Posterior vena cava (tissue), 2 donors: Measurements from ENCODE around the gene ZNF438. TPM values are rescaled to one million over a fixed set of nuclear protein-coding genes. Genes with fewer than 3 reads are reported as not detected.
"Not testable (repeated sequence)": the region's sequence is repeated elsewhere in the genome, so short reads cannot be mapped to it uniquely, and the experiment has no call there.

Source experiments
- DNase-seq: peaks from one replicate; pipeline ENCODE4 v3.0.0-alpha.2; 2020; ENCODE audit warnings: low spot score
- intact Hi-C, 2 donors: fragments of 100-400 bp; cut with DNase I; formaldehyde crosslinking; loops; one replicate each; pipeline versions ENCODE4 v1.14.1 to v1.14.2; 2022 to 2023
- total RNA-seq, 2 donors: library from RNA; stranded (reverse); fragmentation: NEBNext Ultra II Directional; extraction: Animal tissue kit (Norgen Biotek cat#: 25700); gene quantifications; one replicate each; pipeline ENCODE4 v1.2.1, GENCODE V29; 2021
- donor health status: DM: yes; HTN: yes; CAD: no.
- donor health status: DM: yes; HTN: yes; CAD: no.

The ZNF438 gene
- total RNA-seq, 2 donors from 2014 or later, result 12.4 to 13.9 TPM

- DNase-seq, intact Hi-C loops: not testable (repeated sequence)
Measured at GRCh38 chr10:31056678-31057077, 25.0 kb upstream of the ZNF438 start.

GRCh38 chr10:31055573-31056251 is 24.0 kb upstream of the ZNF438 start:
- intact Hi-C loops, result no loop called here
- DNase-seq, result no peak

GRCh38 chr10:31051703-31052102 is 20.0 kb upstream of the ZNF438 start:
- intact Hi-C loops, result no loop called here
- no peak for DNase-seq

GRCh38 chr10:31042670-31043069 is 11.0 kb upstream of the ZNF438 start:
- DNase-seq, result no peak
- intact Hi-C loops, result no loop called here

- DNase-seq, result no peak
- intact Hi-C loops, result no loop called here
Measured at GRCh38 chr10:31041011-31041410, 9.3 kb upstream of the ZNF438 start.

- not testable (repeated sequence) for DNase-seq
- intact Hi-C loops, result loop anchor here in 1 of 2 donors (10.0 kb wide), 1 partner anchor 254 kb away; no protein-coding TSS in a partner anchor
Measured at GRCh38 chr10:31039006-31039405, 7.3 kb upstream of the ZNF438 start.

GRCh38 chr10:31037749-31038148 is 6.1 kb upstream of the ZNF438 start:
- intact Hi-C loops, result loop anchor here in 1 of 2 donors (10.0 kb wide), 1 partner anchor 253 kb away; no protein-coding TSS in a partner anchor
- DNase-seq, result no peak

- intact Hi-C loops, result loop anchor here in 1 of 2 donors (10.0 kb wide), 1 partner anchor 251 kb away; no protein-coding TSS in a partner anchor
- no peak for DNase-seq
Measured at GRCh38 chr10:31036209-31036608, 4.5 kb upstream of the ZNF438 start.

GRCh38 chr10:31035266-31035798 is 3.7 kb upstream of the ZNF438 start:
- intact Hi-C loops, result loop anchor here in 1 of 2 donors (10.0 kb wide), 1 partner anchor 251 kb away; no protein-coding TSS in a partner anchor
- no peak for DNase-seq

- intact Hi-C loops, result loop anchor here (5.0 to 10.0 kb wide), 2 partner anchors 250 to 252 kb away; no protein-coding TSS in a partner anchor
- DNase-seq, result no peak
Measured at GRCh38 chr10:31034098-31034909, 2.6 kb upstream of the ZNF438 start.

GRCh38 chr10:31033147-31033546 is 1.5 kb upstream of the ZNF438 start:
- no peak for DNase-seq
- intact Hi-C loops, result loop anchor here (5.0 to 10.0 kb wide), 2 partner anchors 248 to 251 kb away; no protein-coding TSS in a partner anchor

- DNase-seq, result peak; percentile 99
- intact Hi-C loops, result loop anchor here (5.0 to 10.0 kb wide), 2 partner anchors 248 to 250 kb away; no protein-coding TSS in a partner anchor
Measured at GRCh38 chr10:31032258-31033132, 830 bp upstream of the ZNF438 start.

- no peak for DNase-seq
- intact Hi-C loops, result loop anchor here (5.0 to 10.0 kb wide), 2 partner anchors 246 to 249 kb away; no protein-coding TSS in a partner anchor
Measured at GRCh38 chr10:31031205-31031557, 484 bp downstream of the ZNF438 start.

GRCh38 chr10:31030800-31031199 is 865 bp downstream of the ZNF438 start:
- intact Hi-C loops, result loop anchor here (5.0 to 10.0 kb wide), 2 partner anchors 246 to 248 kb away; no protein-coding TSS in a partner anchor
- no peak for DNase-seq

- DNase-seq, result no peak
- intact Hi-C loops, result loop anchor here (5.0 to 10.0 kb wide), 2 partner anchors 245 to 248 kb away; no protein-coding TSS in a partner anchor
Measured at GRCh38 chr10:31030260-31030659, 1.4 kb downstream of the ZNF438 start.

GRCh38 chr10:31028081-31028480 is 3.6 kb downstream of the ZNF438 start:
- intact Hi-C loops, result no loop called here
- no peak for DNase-seq

GRCh38 chr10:31026279-31026678 is 5.4 kb downstream of the ZNF438 start:
- DNase-seq, intact Hi-C loops: not testable (repeated sequence)

- DNase-seq, result no peak
- intact Hi-C loops, result no loop called here
Measured at GRCh38 chr10:31025142-31025541, 6.5 kb downstream of the ZNF438 start.

- intact Hi-C loops, result no loop called here
- DNase-seq, result no peak
Measured at GRCh38 chr10:31023558-31023957, 8.1 kb downstream of the ZNF438 start.
